HG03097 (cell line): ENCODE results near the gene CFDP1.

Source experiments
- ATAC-seq: cut with Tn5 transposase; IDR thresholded peaks from one replicate; pipeline ENCODE4 v1.9.1; 2021; ENCODE audit not compliant: unreplicated experiment, low FRiP score

The CFDP1 gene

GRCh38 chr16:75377729-75378386, 55.4 kb downstream of the CFDP1 start:
- no peak for ATAC-seq

GRCh38 chr16:75376475-75377161, 56.7 kb downstream of the CFDP1 start:
- no peak for ATAC-seq

- no peak for ATAC-seq
Observed at GRCh38 chr16:75374388-75374787, 58.9 kb downstream of the CFDP1 start.

- ATAC-seq = no peak
Observed at GRCh38 chr16:75372236-75372856, 61.0 kb downstream of the CFDP1 start.

- no peak for ATAC-seq
Observed at GRCh38 chr16:75371171-75371570, 62.1 kb downstream of the CFDP1 start.

GRCh38 chr16:75364286-75364791, 69.0 kb downstream of the CFDP1 start:
- ATAC-seq = no peak

- ATAC-seq = no peak
Observed at GRCh38 chr16:75362846-75363245, 70.5 kb downstream of the CFDP1 start.

GRCh38 chr16:75361936-75362335, 71.4 kb downstream of the CFDP1 start:
- no peak for ATAC-seq

- no peak for ATAC-seq
Observed at GRCh38 chr16:75354170-75354569, 79.1 kb downstream of the CFDP1 start.

- no peak for ATAC-seq
Observed at GRCh38 chr16:75351183-75351582, 82.1 kb downstream of the CFDP1 start.

- ATAC-seq = no peak
Observed at GRCh38 chr16:75345711-75346110, 87.6 kb downstream of the CFDP1 start.

GRCh38 chr16:75343941-75344340, 89.4 kb downstream of the CFDP1 start:
- no peak for ATAC-seq

- no peak for ATAC-seq
Observed at GRCh38 chr16:75343286-75343685, 90.0 kb downstream of the CFDP1 start.

GRCh38 chr16:75342308-75342811, 90.9 kb downstream of the CFDP1 start:
- ATAC-seq = no peak

- no peak for ATAC-seq
Observed at GRCh38 chr16:75341564-75342307, 91.6 kb downstream of the CFDP1 start.

GRCh38 chr16:75340741-75341491, 92.4 kb downstream of the CFDP1 start:
- ATAC-seq = no peak

- no peak for ATAC-seq
Observed at GRCh38 chr16:75337430-75337829, 95.9 kb downstream of the CFDP1 start.

- no peak for ATAC-seq
Observed at GRCh38 chr16:75336521-75336920, 96.8 kb downstream of the CFDP1 start.

GRCh38 chr16:75333721-75334163, 99.6 kb downstream of the CFDP1 start:
- ATAC-seq = no peak

- ATAC-seq = no peak
Observed at GRCh38 chr16:75329943-75330342, 103.4 kb downstream of the CFDP1 start.
